Measurements from ENCODE around the gene RERG.
A peak's percentile ranks its signal among the peaks of the same experiment; 100 is the strongest.

Gene RERG

DNA sequence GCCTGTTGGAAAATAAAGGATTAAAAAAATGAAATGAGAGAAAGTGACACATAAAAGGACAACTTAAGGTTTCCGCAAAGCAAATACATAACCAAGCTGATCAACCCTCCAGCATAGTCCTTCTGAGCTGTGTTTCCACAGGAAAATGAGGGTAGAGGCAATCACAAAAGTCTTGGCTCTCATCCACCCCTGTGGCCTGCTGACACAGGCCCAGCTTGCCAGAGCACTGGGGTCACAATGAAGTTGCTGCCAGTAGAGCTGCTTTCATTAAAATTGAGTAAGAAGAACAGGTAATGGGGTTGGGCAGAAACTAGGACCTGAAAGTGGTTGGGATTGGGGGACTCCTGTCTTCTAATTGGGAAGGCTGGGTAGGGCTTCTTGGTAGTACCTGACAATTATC is 65.9 kb downstream of the RERG start:
- in situ Hi-C loops (cut with MboI; ENCODE audit: low sequenced_read_pairs, unreplicated experiment) = no loop called here
- no peak for DNase-seq (ENCODE audit: low spot score)
- TF ChIP-seq, protein P1, sequence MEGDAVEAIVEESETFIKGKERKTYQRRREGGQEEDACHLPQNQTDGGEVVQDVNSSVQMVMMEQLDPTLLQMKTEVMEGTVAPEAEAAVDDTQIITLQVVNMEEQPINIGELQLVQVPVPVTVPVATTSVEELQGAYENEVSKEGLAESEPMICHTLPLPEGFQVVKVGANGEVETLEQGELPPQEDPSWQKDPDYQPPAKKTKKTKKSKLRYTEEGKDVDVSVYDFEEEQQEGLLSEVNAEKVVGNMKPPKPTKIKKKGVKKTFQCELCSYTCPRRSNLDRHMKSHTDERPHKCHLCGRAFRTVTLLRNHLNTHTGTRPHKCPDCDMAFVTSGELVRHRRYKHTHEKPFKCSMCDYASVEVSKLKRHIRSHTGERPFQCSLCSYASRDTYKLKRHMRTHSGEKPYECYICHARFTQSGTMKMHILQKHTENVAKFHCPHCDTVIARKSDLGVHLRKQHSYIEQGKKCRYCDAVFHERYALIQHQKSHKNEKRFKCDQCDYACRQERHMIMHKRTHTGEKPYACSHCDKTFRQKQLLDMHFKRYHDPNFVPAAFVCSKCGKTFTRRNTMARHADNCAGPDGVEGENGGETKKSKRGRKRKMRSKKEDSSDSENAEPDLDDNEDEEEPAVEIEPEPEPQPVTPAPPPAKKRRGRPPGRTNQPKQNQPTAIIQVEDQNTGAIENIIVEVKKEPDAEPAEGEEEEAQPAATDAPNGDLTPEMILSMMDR (IDR thresholded peaks at IDR 0.05; ENCODE audit: borderline replicate concordance, control extremely low read depth, extremely low read depth, insufficient read depth, missing control alignments) = no peak

DNA sequence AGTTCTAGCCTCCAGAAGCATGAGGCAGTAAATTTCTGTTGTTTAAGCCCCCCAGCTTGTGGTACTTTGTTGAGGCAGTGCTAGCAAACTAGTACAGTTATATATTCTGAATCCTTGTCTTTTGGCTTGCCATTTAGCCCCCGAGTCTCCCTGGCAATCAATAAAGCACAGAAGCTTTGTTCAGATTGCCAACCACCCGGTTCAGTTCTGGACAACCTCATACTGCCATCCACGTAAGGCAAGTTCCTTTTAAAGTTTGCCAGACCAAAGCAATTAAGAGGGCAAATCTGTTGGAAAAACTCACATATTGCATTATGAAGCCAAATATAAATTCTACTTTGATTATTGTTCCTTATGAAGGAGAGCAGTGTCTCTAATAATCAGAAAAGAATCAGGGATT is 67.1 kb downstream of the RERG start:
- in situ Hi-C loops (cut with MboI; ENCODE audit: low sequenced_read_pairs, unreplicated experiment) = no loop called here
- TF ChIP-seq, protein P1 (IDR thresholded peaks at IDR 0.05; ENCODE audit: borderline replicate concordance, control extremely low read depth, extremely low read depth, insufficient read depth, missing control alignments) = no peak
- DNase-seq (ENCODE audit: low spot score) = no peak

DNA sequence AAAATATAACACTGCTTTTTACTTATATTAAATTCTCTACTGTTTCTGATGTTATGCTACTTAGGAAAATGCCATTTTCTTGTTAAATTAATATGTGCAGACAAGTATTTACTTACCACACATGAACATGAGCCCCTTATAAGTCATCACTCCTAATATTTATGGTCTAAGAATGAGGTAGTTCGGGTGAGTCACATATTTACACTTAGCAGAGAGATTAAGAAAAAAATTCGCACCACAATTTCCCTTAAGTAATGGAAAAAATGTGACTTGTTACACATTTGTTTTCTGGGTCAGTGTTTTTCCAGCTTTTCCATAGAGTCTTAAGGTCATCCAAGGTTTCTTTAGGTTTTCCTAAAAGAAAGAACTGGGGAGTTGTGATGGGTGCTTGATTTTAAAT is 68.3 kb downstream of the RERG start:
- in situ Hi-C loops (cut with MboI; ENCODE audit: low sequenced_read_pairs, unreplicated experiment) = no loop called here

DNA sequence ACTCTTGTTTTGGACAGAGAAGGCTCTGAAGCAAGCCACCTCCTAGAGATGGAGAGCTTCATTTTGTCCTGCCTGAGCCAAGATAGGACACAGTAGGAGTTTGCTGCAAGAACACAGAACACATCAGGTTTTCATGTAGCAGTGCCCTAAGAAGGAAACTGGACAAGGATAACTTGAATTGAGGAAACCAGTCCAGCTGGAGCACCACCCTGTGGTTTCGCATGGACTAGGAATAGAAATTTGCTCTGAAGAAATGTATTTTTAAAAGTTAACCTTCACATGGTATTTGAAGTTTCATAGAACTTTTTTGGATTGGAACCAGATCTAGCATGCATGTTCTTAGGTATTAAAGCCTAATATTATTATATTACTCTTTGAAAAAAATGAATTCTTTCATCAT is 68.8 kb downstream of the RERG start:
- TF ChIP-seq, protein P1 (IDR thresholded peaks at IDR 0.05; ENCODE audit: borderline replicate concordance, control extremely low read depth, extremely low read depth, insufficient read depth, missing control alignments) = no peak
- in situ Hi-C loops (cut with MboI; ENCODE audit: low sequenced_read_pairs, unreplicated experiment) = no loop called here
- DNase-seq (ENCODE audit: low spot score) = no peak

More for the DNA sequence above, 68.3 kb downstream of the RERG start:
- TF ChIP-seq, protein P1 (IDR thresholded peaks at IDR 0.05; ENCODE audit: borderline replicate concordance, control extremely low read depth, extremely low read depth, insufficient read depth, missing control alignments) = no peak
- DNase-seq (ENCODE audit: low spot score) = no peak

DNA sequence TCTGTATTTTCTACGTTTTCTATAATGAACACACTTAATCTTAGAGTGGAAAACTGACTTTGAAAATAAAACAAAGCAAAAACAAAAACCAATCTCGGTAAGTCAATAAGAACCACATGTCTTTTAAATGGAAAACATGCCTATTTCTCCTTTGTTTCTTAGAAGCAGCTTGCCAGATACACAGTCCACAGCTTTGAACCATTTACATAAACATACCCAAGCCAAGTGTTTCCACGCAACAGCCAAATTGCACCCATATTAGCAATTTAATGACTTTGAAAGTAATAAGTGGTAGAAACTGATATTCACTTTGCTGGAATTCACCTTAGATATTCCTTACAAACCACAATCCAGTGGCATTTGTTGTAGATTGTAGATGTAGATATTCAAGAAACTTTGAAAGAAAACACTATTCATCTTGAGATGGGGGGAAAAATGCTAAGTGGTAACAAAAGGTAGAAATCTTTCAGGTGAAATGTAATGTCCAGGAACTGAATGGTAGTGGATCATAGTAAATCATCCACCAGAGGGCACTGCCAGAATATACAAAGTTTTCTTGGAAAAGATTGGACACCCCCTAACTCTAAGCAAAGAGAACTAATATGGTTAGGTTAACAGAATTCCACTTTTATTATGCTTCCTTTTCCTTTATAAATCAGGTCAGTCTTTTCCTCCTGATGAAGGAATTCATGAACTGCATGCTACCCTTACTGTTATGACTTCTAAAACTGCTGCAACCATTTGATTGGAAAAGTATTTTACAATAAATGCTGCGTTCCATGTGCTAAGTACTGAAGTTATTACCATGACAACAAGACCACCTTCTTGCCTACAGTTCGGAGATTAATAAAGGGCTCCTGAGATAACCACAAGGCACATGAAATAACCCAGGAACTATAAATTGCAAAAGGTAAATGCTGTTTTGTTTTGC is 69.8 kb downstream of the RERG start:
- in situ Hi-C loops (cut with MboI; ENCODE audit: low sequenced_read_pairs, unreplicated experiment) = no loop called here
- peak; percentile 15 for DNase-seq (ENCODE audit: low spot score)
- TF ChIP-seq, protein P1 (IDR thresholded peaks at IDR 0.05; ENCODE audit: borderline replicate concordance, control extremely low read depth, extremely low read depth, insufficient read depth, missing control alignments) = no peak

DNA sequence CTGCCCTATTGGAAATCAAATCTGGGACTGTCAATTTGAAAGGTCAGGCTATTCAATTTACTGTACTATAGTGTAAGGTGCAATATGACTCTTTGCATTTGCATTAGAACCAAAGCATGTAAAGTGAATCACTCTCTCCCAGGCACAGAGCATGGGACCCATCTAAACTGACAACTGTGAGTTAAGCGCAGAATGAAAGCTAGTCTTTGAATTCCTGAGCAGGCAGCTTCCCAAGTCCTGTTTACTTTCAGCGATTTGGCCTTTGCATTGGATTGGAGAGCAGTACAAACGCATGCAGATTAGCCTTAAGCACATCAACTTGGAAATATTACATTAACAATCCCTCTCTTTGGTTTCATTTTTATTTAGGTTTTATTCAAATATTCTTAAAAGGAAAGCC is 74.6 kb downstream of the RERG start:
- in situ Hi-C loops (cut with MboI; ENCODE audit: low sequenced_read_pairs, unreplicated experiment) = no loop called here
- TF ChIP-seq, protein P1 (IDR thresholded peaks at IDR 0.05; ENCODE audit: borderline replicate concordance, control extremely low read depth, extremely low read depth, insufficient read depth, missing control alignments) = no peak
- DNase-seq (ENCODE audit: low spot score) = no peak
